ENCODE measurements around the gene LRRC8E. TPM values are rescaled to one million over a fixed set of nuclear protein-coding genes. Genes with fewer than 3 reads are reported as not detected.

LRRC8E gene
- polyA plus RNA-seq, 1 donor = 2.0 TPM

DNA sequence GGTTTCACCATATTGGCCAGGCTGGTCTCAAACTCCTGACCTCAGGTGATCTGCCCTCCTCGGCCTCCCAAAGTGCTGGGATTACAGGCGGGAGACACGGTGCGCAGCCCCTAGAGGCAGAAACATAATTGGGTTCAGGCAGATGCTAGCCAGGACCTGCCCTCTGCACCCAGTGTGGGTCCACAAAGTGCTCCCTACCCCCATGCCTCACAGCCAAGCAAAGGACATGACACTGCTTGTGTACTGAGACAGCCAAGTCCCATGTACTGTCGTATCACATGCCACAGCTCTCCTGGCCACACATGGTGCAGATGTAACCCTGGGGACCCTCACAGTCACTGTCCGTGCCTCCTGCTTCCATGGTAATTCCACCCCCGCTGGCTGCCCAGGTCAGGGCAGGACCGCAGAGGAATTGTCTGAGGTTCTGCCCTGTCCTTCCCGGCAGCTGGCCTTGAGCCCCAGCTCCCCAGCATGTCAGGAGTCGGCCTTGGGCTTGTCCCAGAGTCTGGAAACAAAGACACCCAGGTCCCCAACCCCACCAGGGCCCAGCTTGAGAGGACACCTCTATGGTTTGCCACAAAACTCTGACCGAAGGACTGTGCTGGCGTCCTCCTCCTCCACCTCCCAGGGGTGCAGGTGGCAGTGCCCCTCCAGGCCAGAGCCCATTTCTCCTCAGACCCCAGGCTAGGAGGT lies 21.8 kb upstream of the LRRC8E start:
- DNase-seq = no peak

DNA sequence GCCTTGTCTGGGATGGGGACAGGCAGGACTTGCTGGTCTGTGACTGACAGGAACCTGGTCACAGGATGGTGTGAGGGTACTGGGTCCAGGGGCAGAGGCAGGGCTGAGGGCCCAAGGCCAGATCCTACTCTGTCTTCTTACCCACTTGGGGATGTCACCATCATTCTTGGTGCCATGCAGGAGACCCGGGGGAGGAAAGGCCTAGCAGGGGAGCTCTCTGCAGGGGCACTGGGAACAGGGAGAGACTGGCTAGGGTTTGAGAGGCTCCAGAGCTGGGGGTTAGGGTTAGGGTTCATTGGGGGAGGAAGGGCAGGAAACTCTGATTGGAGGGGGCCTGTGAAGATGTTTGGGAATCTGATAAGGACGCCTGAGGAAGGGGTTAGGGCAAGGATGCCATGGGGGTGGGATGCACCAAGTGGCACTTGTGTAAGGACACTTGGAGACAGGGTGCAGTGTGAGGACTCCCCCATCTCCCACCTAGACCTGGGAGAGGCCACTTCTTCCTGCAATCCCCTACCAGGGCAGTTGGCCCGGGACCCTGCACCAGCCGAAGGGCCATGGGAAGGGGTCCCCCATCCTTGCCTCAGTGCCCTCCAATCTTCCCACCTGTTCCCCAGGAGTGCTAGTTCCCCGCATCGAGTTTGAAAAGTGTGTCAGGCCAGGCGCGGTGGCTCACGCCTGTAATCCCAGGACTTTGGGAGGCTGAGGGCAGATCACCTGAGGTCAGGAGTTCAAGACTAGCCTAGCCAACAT lies 21.0 kb upstream of the LRRC8E start:
- DNase-seq = no peak

GRCh38 chr19:7868326-7868670 lies 20.0 kb upstream of the LRRC8E start:
- DNase-seq = no peak

DNA sequence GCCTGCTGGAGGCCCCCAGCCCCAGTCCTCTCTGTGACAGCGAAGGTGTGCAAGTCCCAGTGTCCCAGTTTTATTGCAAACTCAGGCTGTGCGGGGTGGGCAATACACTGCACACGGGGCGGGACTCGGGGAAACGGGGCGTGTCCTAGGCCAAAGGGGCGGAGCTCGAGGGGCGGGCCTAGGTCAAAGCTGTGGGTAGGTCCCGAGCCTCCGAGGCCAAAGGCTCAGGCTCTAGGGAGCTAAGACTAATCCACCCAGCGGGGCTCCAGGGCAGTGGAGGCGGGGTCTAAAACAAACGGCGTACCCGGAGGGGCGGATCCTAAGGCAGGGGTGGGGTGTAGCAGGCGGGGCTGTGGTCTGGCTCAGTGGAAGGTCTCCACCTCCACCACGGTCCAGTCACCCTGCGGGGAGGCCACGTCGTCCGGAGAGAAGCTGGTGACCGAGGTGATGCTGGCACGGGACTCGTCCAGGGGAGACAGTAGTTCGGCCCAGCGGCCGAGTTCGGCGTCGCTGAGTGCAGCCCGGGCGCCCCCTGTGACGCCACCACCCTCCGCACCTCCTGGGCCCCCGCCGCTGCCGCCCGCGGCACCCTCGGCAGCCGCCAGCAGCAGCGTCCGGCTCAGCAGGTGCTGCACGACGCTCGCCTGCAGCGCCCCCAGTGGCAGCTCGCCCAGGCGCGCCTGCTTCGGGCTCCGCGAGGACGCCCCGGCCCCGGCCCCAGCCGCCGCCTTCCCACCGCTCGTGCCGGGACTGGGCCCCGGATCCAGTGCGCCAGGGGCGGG lies 19.4 kb upstream of the LRRC8E start:
- DNase-seq = peak; percentile 82

GRCh38 chr19:7869453-7869909 lies 18.8 kb upstream of the LRRC8E start:
- DNase-seq = no peak

GRCh38 chr19:7869910-7870511 lies 18.3 kb upstream of the LRRC8E start:
- DNase-seq = no peak

GRCh38 chr19:7870571-7871436 lies 17.5 kb upstream of the LRRC8E start:
- DNase-seq = no peak

DNA sequence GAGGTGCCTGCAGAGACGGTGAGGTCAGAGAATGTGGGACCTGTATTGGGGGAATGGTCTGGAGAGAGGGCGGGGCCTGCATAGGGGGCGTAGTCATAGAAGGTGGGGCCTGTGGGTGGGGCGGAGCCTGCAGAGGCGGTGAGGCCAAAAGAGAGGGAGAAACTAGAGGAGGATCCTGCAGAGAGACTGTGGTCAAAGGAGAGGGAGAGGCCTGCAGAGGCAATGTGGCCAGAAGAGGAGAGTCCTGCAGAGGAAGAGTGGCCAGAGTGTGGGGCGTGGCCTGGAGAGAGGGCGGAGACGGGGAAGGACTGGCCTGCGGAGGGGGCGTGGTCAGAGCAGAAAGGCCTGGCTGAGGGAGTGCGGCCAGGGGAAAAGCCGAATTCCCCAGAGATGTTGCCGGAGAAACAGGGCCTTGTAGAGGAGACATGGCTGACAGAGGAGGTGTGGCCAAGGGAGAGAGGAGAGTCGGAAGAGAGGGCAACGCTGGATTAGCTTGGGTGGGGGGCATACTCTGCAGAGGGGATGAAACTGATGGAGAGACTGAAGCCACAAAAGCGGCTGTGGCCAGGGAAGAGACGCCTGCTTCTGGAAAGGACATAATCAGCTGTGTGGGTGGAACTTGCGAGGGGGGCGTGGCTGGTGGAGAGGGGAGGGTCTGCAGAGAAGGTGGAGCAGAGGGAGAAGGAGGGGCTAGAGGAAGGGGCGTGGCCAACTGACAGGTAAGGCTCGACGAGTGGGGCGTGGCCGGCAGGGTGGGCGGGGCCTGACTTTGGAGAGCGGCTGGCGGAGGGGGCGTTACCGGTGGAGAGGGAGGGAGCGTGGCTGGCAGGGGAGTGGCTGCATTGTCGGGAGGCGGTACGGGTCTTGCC lies 16.6 kb upstream of the LRRC8E start:
- DNase-seq = peak; percentile 72

- DNase-seq = no peak
These were observed 15.8 kb upstream of the LRRC8E start for GRCh38 chr19:7872306-7873204.

GRCh38 chr19:7873304-7874075 lies 14.8 kb upstream of the LRRC8E start:
- no peak for DNase-seq

DNA sequence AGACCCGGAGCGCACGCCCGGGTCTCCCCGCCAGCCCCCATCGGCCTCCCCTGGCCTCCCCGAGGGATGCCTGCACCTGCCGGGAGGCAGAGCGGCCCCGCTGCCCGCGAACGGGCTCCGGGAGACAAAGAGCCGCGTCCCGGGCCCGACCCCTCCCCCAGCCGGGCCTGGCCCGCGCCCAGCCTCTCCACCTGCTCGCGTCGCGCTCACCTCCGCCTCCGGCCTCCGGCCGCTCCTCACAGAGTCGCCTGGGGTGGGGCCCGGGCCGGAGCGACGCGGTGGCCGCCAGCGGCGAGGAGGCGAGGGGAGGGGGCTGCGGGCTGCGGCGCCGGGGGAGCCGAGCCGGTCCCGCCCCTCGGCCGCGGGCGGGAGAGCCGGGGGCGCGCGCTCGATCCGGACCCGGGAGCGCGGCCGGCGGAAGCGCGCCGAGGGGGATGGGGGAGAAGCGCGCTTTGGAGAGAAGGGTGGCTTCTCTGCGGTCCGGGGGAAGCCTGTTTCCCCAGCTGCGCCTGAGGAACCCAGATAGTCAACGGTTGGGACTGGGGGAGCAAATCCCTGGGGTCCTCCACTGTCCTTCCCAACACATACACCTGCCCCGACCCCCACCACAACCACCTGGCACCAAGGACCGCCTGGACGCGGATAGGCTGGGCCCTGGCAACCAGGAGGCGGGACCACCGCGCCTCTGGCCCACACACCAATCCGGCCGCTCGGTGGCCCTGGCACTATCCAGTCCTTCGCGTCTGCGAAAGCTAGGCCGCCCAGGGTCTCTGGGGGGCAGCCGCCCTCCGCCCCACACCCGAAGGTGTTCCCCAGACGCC lies 14.0 kb upstream of the LRRC8E start, which contains the start of gene PRR36:
PRR36 (minus strand) TSS at position 315 of the 821 bp plus-strand sequence. CDS start 701 bp downstream, outside the sequence.
- peak; percentile 73 for DNase-seq

GRCh38 chr19:7874897-7875273 lies 13.4 kb upstream of the LRRC8E start:
- no peak for DNase-seq

DNA sequence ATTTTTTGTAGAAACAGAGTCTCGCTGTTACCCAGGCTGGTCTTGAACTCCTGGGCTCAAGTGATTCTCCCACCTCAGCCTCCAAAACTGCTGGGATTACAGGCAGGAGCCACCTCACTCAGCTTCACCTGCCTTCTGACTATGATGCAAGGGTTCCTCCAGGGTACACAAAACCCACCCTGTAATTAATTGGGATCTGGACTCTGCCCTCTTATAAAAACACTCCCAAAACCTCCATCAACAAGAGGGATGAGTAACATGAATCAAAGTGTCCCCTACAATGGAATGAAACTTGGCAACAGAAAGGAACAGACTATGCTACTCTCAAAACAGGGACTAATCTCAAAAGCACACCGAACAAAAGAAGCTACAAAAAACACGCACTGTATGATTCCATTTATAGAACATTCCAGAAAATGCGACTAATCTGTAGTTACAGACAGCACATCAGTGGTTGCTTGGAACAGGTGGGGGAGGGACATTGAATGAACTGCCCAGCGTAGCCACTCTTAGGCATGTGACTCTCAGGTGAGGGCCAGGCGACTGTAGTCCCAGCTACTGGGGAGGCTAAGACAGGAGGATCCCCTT lies 11.0 kb upstream of the LRRC8E start:
- DNase-seq = no peak

DNA sequence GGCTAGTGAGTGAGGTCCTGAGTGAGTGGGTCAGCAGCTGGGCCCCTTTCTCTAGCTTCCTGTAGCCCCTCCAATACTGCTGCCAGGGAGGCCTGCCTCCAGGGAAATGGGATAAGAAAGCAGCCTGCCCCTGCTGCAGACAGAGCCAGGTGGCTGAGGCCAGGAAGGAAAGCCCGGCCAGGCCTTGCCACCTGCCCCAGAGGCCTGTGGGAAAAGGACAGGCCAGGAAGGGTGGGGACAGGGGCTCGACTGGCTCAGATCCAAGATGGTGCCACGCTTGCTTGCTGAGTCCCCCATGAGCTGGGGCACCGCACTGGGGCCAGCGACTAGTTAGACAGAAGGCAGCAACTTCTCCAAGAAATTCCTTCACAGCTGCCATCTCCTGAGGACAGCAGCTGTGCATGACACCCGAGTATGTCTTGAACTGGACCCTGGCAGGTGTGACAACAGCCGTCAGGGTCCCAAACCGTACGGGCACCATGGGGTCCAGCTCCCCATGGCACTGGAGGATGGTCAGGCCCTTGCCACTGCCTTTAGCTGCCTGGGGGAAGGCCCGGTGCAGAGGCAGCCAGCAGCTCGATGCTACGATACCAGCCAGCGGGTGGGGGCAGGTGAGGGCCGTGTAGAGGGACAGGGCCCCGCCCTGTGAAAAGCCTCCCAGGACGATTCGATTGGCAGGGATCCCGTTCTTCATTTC lies 9.1 kb upstream of the LRRC8E start:
- no peak for DNase-seq

DNA sequence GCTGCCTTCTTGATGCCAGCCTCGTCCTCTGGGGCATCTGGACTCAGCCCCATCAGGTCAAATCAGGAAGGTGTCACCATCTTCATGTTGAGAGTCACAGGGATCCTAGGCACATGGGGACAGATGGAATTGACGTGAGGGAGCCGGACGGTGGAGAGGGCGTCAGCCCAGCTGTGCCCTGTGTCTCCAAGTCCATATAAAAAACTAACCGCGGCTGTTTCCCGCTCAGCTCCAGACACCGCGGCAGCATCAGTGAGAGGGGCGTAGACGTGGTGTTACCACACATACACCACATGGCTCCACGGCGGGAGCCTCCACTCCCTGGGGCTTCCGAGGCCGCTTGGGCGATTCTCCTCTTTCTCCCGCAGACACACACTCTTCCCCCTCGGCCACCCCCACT lies 8.5 kb upstream of the LRRC8E start:
- no peak for DNase-seq

DNA sequence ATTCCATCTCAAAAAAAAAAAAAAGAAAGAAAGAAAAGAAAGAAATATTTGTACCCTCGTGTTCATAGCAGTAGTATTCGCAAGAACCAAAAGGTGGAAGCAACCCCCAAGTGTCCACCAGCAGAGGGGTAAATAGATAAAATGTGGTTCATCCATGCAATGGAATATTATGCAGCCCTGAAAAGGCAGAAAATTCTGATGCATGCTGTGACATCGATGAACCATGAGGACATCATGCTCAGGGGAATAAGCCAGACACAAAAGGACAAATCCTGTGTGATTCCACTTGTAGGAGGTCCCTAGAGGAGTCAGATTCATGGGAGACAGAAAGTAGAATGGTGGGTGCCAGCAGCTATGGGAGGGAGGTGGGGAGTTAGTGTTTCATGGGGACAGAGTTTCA lies 6.4 kb upstream of the LRRC8E start:
- no peak for DNase-seq

- DNase-seq = no peak
These were observed 5.2 kb upstream of the LRRC8E start for GRCh38 chr19:7883105-7883504.

Measured in left kidney (tissue), 2 donors.